Liver (tissue), 9 donors: ENCODE data around the gene MAP10. TPM values are rescaled to one million over a fixed set of nuclear protein-coding genes. Genes with fewer than 3 reads are reported as not detected.

Source experiments
- DNase-seq: peaks from one replicate; pipeline ENCODE4 v3.0.0-alpha.2; 2017; ENCODE audit warnings: low spot score
- H3K27ac ChIP-seq, 2 donors: one replicate each; pipeline ENCODE4 v1.7.0; 2013; ENCODE audit warnings: inconsistent platforms in 2 of 2, low read length in 2 of 2, control low read depth in 1 of 2, low read depth in 1 of 2, mild to moderate bottlenecking in 1 of 2
- H3K27me3 ChIP-seq, 4 donors: one replicate each; pipeline versions ENCODE4 v1.6.1 to v1.7.0; 2013; ENCODE audit warnings: low read length in 3 of 4, inconsistent platforms in 1 of 4, mild to moderate bottlenecking in 1 of 4, moderate library complexity in 1 of 4; ENCODE audit not compliant: control insufficient read depth in 4 of 4, insufficient read depth in 4 of 4
- H3K36me3 ChIP-seq, 4 donors: one replicate each; pipeline versions ENCODE4 v1.6.1 to v1.7.0; 2013; ENCODE audit warnings: low read length in 3 of 4, mild to moderate bottlenecking in 3 of 4, low read depth in 1 of 4, moderate library complexity in 1 of 4; ENCODE audit not compliant: control insufficient read depth in 4 of 4, insufficient read depth in 3 of 4
- H3K4me1 ChIP-seq, 4 donors: one replicate each; pipeline versions ENCODE4 v1.6.1 to v1.7.0; 2013; ENCODE audit warnings: low read length in 3 of 4, mild to moderate bottlenecking in 3 of 4, moderate library complexity in 1 of 4; ENCODE audit not compliant: control insufficient read depth in 4 of 4, insufficient read depth in 4 of 4
- H3K4me3 ChIP-seq, 3 donors: one replicate each; pipeline versions ENCODE4 v1.6.1 to v1.7.0; 2013; ENCODE audit warnings: low read length in 3 of 3, control low read depth in 1 of 3, low read depth in 1 of 3, mild to moderate bottlenecking in 1 of 3
- H3K9ac ChIP-seq, 2 donors: one replicate each; pipeline ENCODE4 v1.7.0; 2013; ENCODE audit warnings: low read length in 2 of 2, mild to moderate bottlenecking in 2 of 2, moderate library complexity in 2 of 2, control low read depth in 1 of 2, low read depth in 1 of 2
- H3K9me3 ChIP-seq, 4 donors: one replicate each; pipeline versions ENCODE4 v1.6.1 to v1.7.0; 2013; ENCODE audit warnings: low read length in 3 of 4; ENCODE audit not compliant: control insufficient read depth in 4 of 4
- EGR1 ChIP-seq, 2 donors: IDR thresholded peaks; 2 replicates each; pipeline ENCODE4 v1.6.1; 2016 to 2018; ENCODE audit warnings: antibody characterized with exemption in 2 of 2, low read depth in 2 of 2
- FOXA1 ChIP-seq: IDR thresholded peaks from 2 replicates; pipeline ENCODE4 v1.6.1; 2016; ENCODE audit warnings: antibody characterized with exemption
- FOXA2 ChIP-seq: IDR thresholded peaks from 2 replicates; pipeline ENCODE4 v1.6.1; 2016; ENCODE audit warnings: antibody characterized with exemption
- GABPA ChIP-seq, 2 donors: IDR thresholded peaks in 1 of 2; conservative IDR thresholded peaks in 1 of 2; 2 replicates each; pipeline ENCODE4 v1.6.1; 2016; ENCODE audit warnings: antibody characterized with exemption in 2 of 2, mild to moderate bottlenecking in 1 of 2, moderate library complexity in 1 of 2
- HNF4A ChIP-seq, 2 donors: conservative IDR thresholded peaks; 2 replicates each; pipeline ENCODE4 v1.6.1; 2016; ENCODE audit warnings: antibody characterized with exemption in 2 of 2, mild to moderate bottlenecking in 2 of 2
- HNF4G ChIP-seq: IDR thresholded peaks from 2 replicates; pipeline ENCODE4 v1.6.1; 2016; ENCODE audit warnings: antibody characterized with exemption
- JUND ChIP-seq, 2 donors: IDR thresholded peaks; 2 replicates each; pipeline ENCODE4 v1.6.1; 2016; ENCODE audit warnings: antibody characterized with exemption in 2 of 2
- NR2F2 ChIP-seq: IDR thresholded peaks from 2 replicates; pipeline ENCODE4 v1.6.1; 2016; ENCODE audit warnings: antibody characterized with exemption
- RAD21 ChIP-seq, 2 donors: IDR thresholded peaks; 2 replicates each; pipeline ENCODE4 v1.6.1; 2016; ENCODE audit warnings: antibody characterized with exemption in 2 of 2, mild to moderate bottlenecking in 2 of 2
- RXRA ChIP-seq, 2 donors: IDR thresholded peaks; 2 replicates each; pipeline ENCODE4 v1.6.1; 2017 to 2018; ENCODE audit warnings: antibody characterized with exemption in 2 of 2, mild to moderate bottlenecking in 1 of 2
- SP1 ChIP-seq: IDR thresholded peaks from 2 replicates; pipeline ENCODE4 v1.6.1; 2018; ENCODE audit warnings: antibody characterized with exemption, mild to moderate bottlenecking
- TAF1 ChIP-seq: conservative IDR thresholded peaks from 2 replicates; pipeline ENCODE4 v1.6.1; 2016; ENCODE audit warnings: antibody characterized with exemption, mild to moderate bottlenecking
- YY1 ChIP-seq: IDR thresholded peaks from 2 replicates; pipeline ENCODE4 v1.6.1; 2016; ENCODE audit warnings: antibody characterized with exemption, mild to moderate bottlenecking
- WGBS: extraction: QIAGEN DNeasy Blood & Tissue Kit; methylation state at CpG from one replicate; pipeline ENCODE4 v1.1.7; 2013; 5-methylcytosine and 5-hydroxymethylcytosine counted together
- polyA plus RNA-seq, 2 donors: library from polyadenylated mRNA; stranded (reverse) in 1 of 2; unstranded in 1 of 2; fragments of 200-250 nt in 1 of 2; fragments of >200 nt in 1 of 2; fragmentation: Nextera tagmentation in 1 of 2; extraction: Ambion mirVana in 1 of 2; gene quantifications; one replicate each; pipeline versions ENCODE4 v1.2.1 to v1.2.3, GENCODE V29; 2013 to 2015
- total RNA-seq, 2 donors: library from RNA; depleted of rRNA; stranded (reverse); fragments of >200 nt; gene quantifications; one replicate each; pipeline ENCODE4 v1.2.3, GENCODE V29; 2014
- TF ChIP-seq, protein P1 (sequence below): fragments of 150-350 bp; IDR thresholded peaks from 2 replicates; pipeline ENCODE4 v1.5.1; 2017; ENCODE audit warnings: improper control_type of control experiment, low read depth, low read length; ENCODE audit not compliant: missing input control
- TF ChIP-seq, protein P2 (sequence below): IDR thresholded peaks from 2 replicates; pipeline ENCODE4 v1.6.1; 2016; ENCODE audit warnings: antibody characterized with exemption, mild to moderate bottlenecking
- TF ChIP-seq, protein P3 (sequence below): IDR thresholded peaks from 2 replicates; pipeline ENCODE4 v1.6.1; 2016; ENCODE audit warnings: antibody characterized with exemption
- TF ChIP-seq, protein P4 (sequence below): IDR thresholded peaks from 2 replicates; pipeline ENCODE4 v1.6.1; 2016; ENCODE audit warnings: antibody characterized with exemption
- TF ChIP-seq, protein P5 (sequence below): IDR thresholded peaks from 2 replicates; pipeline ENCODE4 v1.6.1; 2016; ENCODE audit warnings: antibody characterized with exemption
- donor health status: healthy.
- donor health status: healthy.
- donor health status: healthy.
- donor health status: healthy.
- donor health status: healthy.

Gene MAP10, protein sequence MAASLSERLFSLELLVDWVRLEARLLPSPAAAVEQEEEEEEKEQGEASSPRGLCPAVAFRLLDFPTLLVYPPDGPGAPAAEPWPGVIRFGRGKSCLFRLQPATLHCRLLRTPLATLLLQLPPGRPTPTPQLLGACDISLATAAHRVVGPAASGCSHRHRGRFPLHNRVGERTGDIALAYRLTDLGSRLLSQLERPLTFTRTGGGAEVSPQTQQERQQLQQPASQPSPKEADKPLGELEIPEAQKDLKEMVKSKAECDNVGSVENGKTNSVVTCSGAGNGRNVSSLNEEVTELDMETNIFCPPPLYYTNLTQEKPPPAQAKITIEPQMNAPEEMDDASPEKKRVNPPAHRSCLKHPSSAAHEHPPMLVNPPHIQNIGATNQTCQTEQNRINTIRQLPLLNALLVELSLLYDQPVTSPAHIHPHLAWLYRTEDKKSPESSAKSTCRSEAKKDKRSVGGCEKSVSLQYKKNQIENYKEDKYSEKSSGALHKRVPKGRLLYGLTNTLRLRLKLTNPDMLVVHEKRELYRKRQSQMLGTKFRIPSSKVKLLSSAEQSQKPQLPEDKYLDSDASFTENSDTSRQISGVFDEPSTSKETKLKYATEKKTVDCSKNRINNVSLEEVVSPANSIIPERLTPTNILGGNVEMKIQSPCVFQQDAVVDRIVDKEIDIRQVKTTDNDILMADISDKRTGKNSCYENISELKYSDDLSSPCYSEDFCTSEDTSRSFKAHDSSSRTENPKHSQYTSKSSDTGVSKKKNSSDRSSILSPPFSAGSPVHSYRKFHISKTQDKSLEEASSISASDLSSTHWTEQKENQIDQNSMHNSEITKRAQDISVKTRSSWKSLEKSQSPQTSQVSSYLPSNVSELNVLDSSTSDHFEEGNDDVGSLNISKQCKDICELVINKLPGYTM
- total RNA-seq, result 1 to 10 TPM; 1.3 to 2.7 TPM
- polyA plus RNA-seq, result 1 to 10 TPM in 1 of 2 donors, under 1 TPM in 1; 0.96 to 2.3 TPM

DNA sequence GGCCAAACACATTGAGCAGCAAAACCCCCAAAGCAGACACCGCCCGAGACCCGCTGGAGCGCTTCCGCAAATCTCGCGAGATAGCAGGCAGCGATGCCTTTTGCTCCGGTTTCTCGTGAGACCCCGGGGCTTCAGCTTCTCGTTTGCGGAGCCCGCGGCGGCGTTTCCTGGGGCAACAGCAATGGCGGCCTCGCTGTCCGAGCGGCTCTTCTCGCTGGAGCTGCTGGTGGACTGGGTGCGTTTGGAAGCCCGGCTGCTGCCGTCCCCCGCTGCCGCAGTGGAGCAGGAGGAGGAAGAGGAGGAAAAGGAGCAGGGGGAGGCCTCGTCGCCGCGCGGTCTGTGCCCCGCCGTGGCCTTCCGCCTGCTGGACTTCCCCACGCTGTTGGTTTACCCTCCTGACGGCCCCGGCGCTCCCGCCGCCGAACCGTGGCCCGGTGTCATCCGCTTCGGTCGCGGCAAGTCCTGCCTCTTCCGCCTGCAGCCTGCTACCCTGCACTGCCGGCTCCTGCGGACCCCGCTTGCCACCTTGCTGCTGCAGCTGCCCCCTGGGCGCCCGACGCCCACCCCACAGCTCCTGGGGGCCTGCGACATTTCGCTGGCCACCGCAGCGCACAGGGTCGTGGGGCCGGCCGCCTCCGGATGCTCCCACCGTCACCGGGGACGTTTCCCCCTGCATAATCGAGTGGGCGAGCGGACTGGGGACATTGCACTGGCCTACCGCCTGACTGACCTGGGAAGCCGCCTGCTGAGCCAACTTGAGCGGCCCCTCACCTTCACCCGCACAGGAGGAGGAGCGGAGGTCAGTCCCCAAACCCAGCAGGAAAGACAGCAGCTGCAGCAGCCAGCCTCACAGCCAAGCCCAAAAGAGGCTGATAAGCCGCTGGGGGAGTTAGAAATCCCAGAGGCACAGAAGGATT, at the start of gene MAP10:
Gene MAP10, plus strand, starts transcription at position 148 of the 917 bp plus-strand sequence. Its CDS starts 34 bp downstream, at position 182.
- Histone ChIP-seq H3K27me3 (no peaks in the 10 kb centered on the region), H3K9me3 (no peaks in the 10 kb centered on the region), H3K4me1 (peaks cover 0 to 14% (median 4%) of the 10 kb centered on the region in 4 donors), H3K36me3 (no peaks in the 10 kb centered on the region), H3K4me3 (peak within 1 kb of the TSS; percentile 68 to 86 (median 83)), H3K27ac (peak within 1 kb of the TSS; percentile 73 to 79), H3K9ac (peak within 1 kb of the TSS; percentile 50 to 61)
- DNase-seq, result peak; percentile 63
- no peak for TF ChIP-seq FOXA2
- no peak for TF ChIP-seq TAF1
- peak in 1 of 2 donors; percentile 11 for TF ChIP-seq HNF4A (conservative IDR thresholded peaks at IDR 0.05)
- no peak for TF ChIP-seq SP1
- no peak for TF ChIP-seq FOXA1
- peak in 1 of 2 donors; percentile 4 for TF ChIP-seq RAD21 (IDR thresholded peaks at IDR 0.05)
- TF ChIP-seq HNF4G, result no peak
- TF ChIP-seq EGR1 (IDR thresholded peaks at IDR 0.05; ENCODE audit: low read depth in 2 of 2), result no peak
- TF ChIP-seq, protein P1, sequence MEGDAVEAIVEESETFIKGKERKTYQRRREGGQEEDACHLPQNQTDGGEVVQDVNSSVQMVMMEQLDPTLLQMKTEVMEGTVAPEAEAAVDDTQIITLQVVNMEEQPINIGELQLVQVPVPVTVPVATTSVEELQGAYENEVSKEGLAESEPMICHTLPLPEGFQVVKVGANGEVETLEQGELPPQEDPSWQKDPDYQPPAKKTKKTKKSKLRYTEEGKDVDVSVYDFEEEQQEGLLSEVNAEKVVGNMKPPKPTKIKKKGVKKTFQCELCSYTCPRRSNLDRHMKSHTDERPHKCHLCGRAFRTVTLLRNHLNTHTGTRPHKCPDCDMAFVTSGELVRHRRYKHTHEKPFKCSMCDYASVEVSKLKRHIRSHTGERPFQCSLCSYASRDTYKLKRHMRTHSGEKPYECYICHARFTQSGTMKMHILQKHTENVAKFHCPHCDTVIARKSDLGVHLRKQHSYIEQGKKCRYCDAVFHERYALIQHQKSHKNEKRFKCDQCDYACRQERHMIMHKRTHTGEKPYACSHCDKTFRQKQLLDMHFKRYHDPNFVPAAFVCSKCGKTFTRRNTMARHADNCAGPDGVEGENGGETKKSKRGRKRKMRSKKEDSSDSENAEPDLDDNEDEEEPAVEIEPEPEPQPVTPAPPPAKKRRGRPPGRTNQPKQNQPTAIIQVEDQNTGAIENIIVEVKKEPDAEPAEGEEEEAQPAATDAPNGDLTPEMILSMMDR, result no peak
- peak; percentile 97 for TF ChIP-seq YY1
- TF ChIP-seq NR2F2, result no peak
- TF ChIP-seq, protein P2, sequence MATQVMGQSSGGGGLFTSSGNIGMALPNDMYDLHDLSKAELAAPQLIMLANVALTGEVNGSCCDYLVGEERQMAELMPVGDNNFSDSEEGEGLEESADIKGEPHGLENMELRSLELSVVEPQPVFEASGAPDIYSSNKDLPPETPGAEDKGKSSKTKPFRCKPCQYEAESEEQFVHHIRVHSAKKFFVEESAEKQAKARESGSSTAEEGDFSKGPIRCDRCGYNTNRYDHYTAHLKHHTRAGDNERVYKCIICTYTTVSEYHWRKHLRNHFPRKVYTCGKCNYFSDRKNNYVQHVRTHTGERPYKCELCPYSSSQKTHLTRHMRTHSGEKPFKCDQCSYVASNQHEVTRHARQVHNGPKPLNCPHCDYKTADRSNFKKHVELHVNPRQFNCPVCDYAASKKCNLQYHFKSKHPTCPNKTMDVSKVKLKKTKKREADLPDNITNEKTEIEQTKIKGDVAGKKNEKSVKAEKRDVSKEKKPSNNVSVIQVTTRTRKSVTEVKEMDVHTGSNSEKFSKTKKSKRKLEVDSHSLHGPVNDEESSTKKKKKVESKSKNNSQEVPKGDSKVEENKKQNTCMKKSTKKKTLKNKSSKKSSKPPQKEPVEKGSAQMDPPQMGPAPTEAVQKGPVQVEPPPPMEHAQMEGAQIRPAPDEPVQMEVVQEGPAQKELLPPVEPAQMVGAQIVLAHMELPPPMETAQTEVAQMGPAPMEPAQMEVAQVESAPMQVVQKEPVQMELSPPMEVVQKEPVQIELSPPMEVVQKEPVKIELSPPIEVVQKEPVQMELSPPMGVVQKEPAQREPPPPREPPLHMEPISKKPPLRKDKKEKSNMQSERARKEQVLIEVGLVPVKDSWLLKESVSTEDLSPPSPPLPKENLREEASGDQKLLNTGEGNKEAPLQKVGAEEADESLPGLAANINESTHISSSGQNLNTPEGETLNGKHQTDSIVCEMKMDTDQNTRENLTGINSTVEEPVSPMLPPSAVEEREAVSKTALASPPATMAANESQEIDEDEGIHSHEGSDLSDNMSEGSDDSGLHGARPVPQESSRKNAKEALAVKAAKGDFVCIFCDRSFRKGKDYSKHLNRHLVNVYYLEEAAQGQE, result peak; percentile 64
- TF ChIP-seq GABPA (IDR thresholded peaks at IDR 0.05 in 1 of 2, conservative IDR thresholded peaks at IDR 0.05 in 1 of 2), result no peak
- TF ChIP-seq, protein P3, sequence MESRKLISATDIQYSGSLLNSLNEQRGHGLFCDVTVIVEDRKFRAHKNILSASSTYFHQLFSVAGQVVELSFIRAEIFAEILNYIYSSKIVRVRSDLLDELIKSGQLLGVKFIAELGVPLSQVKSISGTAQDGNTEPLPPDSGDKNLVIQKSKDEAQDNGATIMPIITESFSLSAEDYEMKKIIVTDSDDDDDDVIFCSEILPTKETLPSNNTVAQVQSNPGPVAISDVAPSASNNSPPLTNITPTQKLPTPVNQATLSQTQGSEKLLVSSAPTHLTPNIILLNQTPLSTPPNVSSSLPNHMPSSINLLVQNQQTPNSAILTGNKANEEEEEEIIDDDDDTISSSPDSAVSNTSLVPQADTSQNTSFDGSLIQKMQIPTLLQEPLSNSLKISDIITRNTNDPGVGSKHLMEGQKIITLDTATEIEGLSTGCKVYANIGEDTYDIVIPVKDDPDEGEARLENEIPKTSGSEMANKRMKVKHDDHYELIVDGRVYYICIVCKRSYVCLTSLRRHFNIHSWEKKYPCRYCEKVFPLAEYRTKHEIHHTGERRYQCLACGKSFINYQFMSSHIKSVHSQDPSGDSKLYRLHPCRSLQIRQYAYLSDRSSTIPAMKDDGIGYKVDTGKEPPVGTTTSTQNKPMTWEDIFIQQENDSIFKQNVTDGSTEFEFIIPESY, result peak; percentile 99
- no peak for TF ChIP-seq RXRA (IDR thresholded peaks at IDR 0.05)
- no peak for TF ChIP-seq JUND (IDR thresholded peaks at IDR 0.05)
- TF ChIP-seq, protein P4, sequence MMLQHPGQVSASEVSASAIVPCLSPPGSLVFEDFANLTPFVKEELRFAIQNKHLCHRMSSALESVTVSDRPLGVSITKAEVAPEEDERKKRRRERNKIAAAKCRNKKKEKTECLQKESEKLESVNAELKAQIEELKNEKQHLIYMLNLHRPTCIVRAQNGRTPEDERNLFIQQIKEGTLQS, result no peak
- TF ChIP-seq, protein P5, sequence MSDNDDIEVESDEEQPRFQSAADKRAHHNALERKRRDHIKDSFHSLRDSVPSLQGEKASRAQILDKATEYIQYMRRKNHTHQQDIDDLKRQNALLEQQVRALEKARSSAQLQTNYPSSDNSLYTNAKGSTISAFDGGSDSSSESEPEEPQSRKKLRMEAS, result no peak
- 4% methylated on average over 75 of the region's 75 CpGs for WGBS
